Articular chondrocyte of knee joint (primary cell): ENCODE results near the gene PSMB3. TPM values are rescaled to one million over a fixed set of nuclear protein-coding genes. Genes with fewer than 3 reads are reported as not detected.

ENCODE experiments used
- small RNA-seq: library from RNA; depleted of rRNA; stranded (forward); fragments of <200 nt; gene quantifications from one replicate; pipeline ENCODE3, GENCODE V24; 2012
- total RNA-seq: library from RNA; depleted of rRNA; stranded (reverse); fragments of >200 nt; gene quantifications from 2 replicates; pipeline ENCODE4 v1.2.3, GENCODE V29; 2012

Gene PSMB3
- 236 and 243 TPM in 2 replicates for total RNA-seq

DNA sequence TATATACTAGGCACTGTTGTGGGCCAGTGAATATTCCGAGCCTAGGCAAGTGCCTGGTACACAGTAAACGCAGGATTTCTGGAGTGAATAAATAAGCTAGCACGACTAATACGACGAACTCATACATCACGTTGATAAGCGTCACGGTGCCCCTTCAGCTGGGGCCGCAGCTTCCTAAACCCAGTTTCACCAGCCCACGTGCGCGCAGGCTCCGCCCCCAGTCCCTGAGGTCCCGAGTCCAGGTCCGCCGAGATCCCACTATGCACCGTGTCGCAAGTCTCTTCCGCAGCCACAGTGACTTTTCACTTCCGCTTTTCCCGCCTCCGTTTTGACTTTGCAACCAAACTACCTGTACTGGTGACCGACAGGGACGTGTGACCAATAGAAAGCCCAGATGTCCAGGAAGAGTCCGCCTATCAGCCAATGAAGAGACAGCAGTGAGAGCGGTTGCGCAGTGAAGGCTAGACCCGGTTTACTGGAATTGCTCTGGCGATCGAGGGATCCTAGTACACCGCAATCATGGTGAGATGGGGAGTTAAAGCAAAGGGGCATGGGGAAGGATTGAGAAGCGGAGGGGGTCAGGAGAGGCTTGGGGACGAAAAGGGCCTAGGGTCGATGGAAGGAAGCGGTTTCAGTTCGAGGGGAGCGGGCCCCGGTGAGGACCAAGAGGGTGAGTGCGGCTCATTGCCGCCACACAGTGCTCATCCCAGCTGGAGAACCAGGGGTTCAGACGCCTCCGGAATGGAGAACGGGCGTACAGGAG, at the start of gene PSMB3:
PSMB3 (plus strand) TSS at position 434 of the 763 bp plus-strand sequence; CDS start at position 520, 86 bp downstream.

DNA sequence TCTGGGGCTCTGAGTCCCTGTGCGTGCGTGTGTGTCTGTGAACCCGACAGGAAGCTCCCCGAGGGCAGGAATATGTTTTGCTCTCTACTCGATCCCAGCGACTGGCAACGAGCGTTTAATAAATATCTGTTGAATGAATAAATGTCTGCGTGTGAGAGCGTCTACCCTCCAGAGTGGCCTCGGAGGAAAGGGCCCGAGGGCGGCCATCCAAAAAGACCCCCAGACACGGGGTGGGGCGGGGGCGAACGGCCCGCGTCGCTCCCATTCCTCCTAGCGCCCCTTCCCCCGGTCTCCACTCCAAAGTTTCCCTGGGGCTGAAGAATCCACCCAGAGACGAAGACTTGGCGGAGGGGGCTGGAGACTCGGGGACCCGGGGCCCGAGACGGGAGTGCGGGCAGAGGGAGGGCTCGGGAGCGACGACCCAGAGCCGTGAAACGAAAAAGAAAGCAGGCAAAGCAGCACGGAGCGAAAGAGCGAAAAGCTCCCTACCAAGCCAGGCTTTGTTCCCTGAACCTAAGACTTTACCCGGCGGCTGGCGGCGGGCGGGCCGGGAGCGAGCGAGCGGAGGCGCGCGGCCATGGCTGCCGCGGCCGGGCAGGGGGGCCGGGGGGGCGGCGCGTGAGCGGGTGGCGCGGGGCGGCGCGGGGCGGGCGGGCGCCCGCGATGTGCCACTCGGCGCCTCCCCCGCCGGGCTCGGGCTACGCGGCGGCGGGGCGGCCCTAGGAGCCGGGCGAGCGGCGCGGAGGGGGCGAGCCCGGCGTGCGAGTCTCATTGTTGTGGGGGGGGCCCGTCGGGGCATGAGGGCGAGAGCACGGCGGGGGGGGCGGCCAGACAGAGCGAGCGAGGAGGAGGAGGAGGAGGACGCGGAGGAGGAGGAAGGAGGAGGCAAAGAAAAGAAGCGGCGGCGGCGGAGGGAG, 47.7 kb upstream of the PSMB3 start, which contains the start of gene MLLT6:
MLLT6 (plus strand) TSS at position 668 of the 917 bp plus-strand sequence. CDS start 360 bp downstream, outside the sequence.

GRCh38 chr17:38729886-38730525, 22.5 kb upstream of the PSMB3 start, which contains the start of gene CISD3:
Gene CISD3, plus strand, starts transcription at chr17:38730341. Its CDS starts 18 bp downstream, at chr17:38730359.

DNA sequence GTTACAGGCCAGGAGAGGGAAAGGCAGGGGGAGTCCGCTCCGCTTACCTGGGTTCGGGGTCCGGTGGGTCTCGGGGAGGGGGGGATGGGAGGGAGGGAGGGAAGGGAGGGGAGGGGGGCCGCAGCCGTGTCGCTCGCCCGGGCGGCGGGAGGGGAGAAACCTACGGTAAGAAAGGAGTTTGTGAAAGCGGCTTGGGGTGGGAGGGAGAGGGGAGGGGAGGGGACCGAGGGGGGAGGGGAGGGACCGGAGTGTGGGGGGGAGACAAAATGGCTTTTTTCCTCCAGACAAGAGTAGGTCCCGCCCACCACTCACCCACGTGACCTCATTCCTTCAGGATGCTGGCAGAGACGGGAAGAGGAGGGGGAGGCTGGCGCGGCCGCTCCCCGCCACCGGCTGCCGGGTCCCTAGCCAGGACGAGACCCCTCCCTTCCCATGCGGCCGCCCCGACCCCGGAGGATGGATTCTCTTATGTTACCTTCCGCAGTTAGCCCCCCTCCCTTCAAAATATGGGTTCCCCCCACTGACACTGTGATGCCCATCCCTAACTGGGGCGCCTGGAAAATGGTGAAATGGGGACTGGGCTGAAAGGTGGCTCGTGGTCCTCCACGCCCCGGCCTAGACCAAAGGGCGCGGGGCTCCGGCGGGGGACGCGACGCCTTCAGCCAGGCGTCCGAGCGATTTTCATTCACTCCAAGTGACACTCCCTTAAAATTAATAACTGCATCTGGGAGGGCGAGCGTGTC, 4.2 kb upstream of the PSMB3 start, which contains the start of gene PCGF2:
PCGF2 (minus strand) TSS at position 188 of the 743 bp plus-strand sequence. CDS start 7,934 bp downstream, outside the sequence.

GRCh38 chr17:38799501-38800236, 47.1 kb downstream of the PSMB3 start, which contains the start of gene PIP4K2B:
Gene PIP4K2B, minus strand, starts transcription at chr17:38799556. Its CDS starts 132 bp downstream, at chr17:38799424.

Small RNA genes within 50 kb of the gene (small RNA-seq; reads per million reads assigned to genes)
- gene MIR4726 (not detected), gene RNA5SP440 (0.46 reads per million, percentile 9 among the genes with 10 or more reads in this experiment), gene RNU6-866P (not detected)

Other genes with a start within 250 kb of the PSMB3 start
- under 0.01 and 0.11 TPM in 2 replicates for gene SRCIN1, start 146.8 kb upstream of the PSMB3 start, total RNA-seq
- 1.1 and 1.7 TPM in 2 replicates for gene EPOP, start 77.8 kb upstream of the PSMB3 start, total RNA-seq
- gene MLLT6, start 47.5 kb upstream of the PSMB3 start, total RNA-seq: 27.1 and 30.6 TPM in 2 replicates
- 3.8 and 4.6 TPM in 2 replicates for gene CISD3, start 22.4 kb upstream of the PSMB3 start, total RNA-seq
- gene PCGF2, start 4.4 kb upstream of the PSMB3 start, total RNA-seq: 3.5 and 3.8 TPM in 2 replicates
- gene PIP4K2B, start 46.8 kb downstream of the PSMB3 start, total RNA-seq: 42.5 and 42.6 TPM in 2 replicates
- 11.6 and 13.1 TPM in 2 replicates for gene CWC25, start 72.6 kb downstream of the PSMB3 start, total RNA-seq
- 1,226 and 1,441 TPM in 2 replicates for gene RPL23, start 101.0 kb downstream of the PSMB3 start, total RNA-seq
- gene LASP1, start 117.3 kb downstream of the PSMB3 start, total RNA-seq: 140 and 177 TPM in 2 replicates
- 0.13 TPM in 1 of 2 replicates, not detected in the other for gene FBXO47, start 214.7 kb downstream of the PSMB3 start, total RNA-seq